Panc1 (cell line): ENCODE measurements around the gene DCLK2.

ENCODE experiments used
- POLR2AphosphoS5 ChIP-seq: IDR thresholded peaks from 2 replicates; pipeline ENCODE4 v1.6.1; 2012; ENCODE audit warnings: mild to moderate bottlenecking, low read depth, low read length, moderate library complexity
- SIN3A ChIP-seq: IDR thresholded peaks from 2 replicates; pipeline ENCODE4 v1.6.1; 2012; ENCODE audit warnings: low read depth, mild to moderate bottlenecking, low read length, moderate library complexity, borderline replicate concordance; ENCODE audit not compliant: insufficient read depth
- TCF7L2 ChIP-seq: IDR thresholded peaks from 2 replicates; pipeline ENCODE4 v1.6.1; 2011; ENCODE audit warnings: mild to moderate bottlenecking, low read depth, low read length, inconsistent platforms
- TF ChIP-seq, protein P1 (sequence below): fragments of 450-650 bp; IDR thresholded peaks from 2 replicates; pipeline ENCODE4 v1.5.1; 2017; ENCODE audit warnings: mild to moderate bottlenecking
- TF ChIP-seq, protein P2 (sequence below), 2 experiments: IDR thresholded peaks; 2 replicates each; pipeline ENCODE4 v1.6.1; 2011 to 2012; ENCODE audit warnings: low read depth in 2 of 2, control low read depth in 1 of 2, low read length in 1 of 2, mild to moderate bottlenecking in 1 of 2, moderate library complexity in 1 of 2; ENCODE audit not compliant: insufficient read depth in 1 of 2

GRCh38 chr4:150237110-150237872 is 159.0 kb downstream of the DCLK2 start:
- TF ChIP-seq, protein P1, sequence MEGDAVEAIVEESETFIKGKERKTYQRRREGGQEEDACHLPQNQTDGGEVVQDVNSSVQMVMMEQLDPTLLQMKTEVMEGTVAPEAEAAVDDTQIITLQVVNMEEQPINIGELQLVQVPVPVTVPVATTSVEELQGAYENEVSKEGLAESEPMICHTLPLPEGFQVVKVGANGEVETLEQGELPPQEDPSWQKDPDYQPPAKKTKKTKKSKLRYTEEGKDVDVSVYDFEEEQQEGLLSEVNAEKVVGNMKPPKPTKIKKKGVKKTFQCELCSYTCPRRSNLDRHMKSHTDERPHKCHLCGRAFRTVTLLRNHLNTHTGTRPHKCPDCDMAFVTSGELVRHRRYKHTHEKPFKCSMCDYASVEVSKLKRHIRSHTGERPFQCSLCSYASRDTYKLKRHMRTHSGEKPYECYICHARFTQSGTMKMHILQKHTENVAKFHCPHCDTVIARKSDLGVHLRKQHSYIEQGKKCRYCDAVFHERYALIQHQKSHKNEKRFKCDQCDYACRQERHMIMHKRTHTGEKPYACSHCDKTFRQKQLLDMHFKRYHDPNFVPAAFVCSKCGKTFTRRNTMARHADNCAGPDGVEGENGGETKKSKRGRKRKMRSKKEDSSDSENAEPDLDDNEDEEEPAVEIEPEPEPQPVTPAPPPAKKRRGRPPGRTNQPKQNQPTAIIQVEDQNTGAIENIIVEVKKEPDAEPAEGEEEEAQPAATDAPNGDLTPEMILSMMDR: no peak
- TF ChIP-seq POLR2AphosphoS5: no peak
- TF ChIP-seq, protein P2, sequence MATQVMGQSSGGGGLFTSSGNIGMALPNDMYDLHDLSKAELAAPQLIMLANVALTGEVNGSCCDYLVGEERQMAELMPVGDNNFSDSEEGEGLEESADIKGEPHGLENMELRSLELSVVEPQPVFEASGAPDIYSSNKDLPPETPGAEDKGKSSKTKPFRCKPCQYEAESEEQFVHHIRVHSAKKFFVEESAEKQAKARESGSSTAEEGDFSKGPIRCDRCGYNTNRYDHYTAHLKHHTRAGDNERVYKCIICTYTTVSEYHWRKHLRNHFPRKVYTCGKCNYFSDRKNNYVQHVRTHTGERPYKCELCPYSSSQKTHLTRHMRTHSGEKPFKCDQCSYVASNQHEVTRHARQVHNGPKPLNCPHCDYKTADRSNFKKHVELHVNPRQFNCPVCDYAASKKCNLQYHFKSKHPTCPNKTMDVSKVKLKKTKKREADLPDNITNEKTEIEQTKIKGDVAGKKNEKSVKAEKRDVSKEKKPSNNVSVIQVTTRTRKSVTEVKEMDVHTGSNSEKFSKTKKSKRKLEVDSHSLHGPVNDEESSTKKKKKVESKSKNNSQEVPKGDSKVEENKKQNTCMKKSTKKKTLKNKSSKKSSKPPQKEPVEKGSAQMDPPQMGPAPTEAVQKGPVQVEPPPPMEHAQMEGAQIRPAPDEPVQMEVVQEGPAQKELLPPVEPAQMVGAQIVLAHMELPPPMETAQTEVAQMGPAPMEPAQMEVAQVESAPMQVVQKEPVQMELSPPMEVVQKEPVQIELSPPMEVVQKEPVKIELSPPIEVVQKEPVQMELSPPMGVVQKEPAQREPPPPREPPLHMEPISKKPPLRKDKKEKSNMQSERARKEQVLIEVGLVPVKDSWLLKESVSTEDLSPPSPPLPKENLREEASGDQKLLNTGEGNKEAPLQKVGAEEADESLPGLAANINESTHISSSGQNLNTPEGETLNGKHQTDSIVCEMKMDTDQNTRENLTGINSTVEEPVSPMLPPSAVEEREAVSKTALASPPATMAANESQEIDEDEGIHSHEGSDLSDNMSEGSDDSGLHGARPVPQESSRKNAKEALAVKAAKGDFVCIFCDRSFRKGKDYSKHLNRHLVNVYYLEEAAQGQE (IDR thresholded peaks at IDR 0.05; ENCODE audit: insufficient read depth in 1 of 2, low read depth in 2 of 2, low read length in 1 of 2): no peak
- TF ChIP-seq SIN3A: no peak
- TF ChIP-seq TCF7L2: no peak
